Upper lobe of right lung (tissue), 1 donor: ENCODE data around the gene FOXA2. TPM values are rescaled to one million over a fixed set of nuclear protein-coding genes. Genes with fewer than 3 reads are reported as not detected.

ENCODE experiments used
- ATAC-seq: fragments of 200-7000 bp; cut with Tn5 transposase; one replicate; pipeline ENCODE4 v1.9.1; 2020; ENCODE audit warnings: mild to moderate bottlenecking, moderate library complexity
- DNase-seq: peaks from one replicate; pipeline ENCODE4 v3.0.0-alpha.2; 2020
- H3K27ac ChIP-seq: fragments of 200-600 bp; one replicate; pipeline ENCODE4 v1.8.0; 2022
- H3K27me3 ChIP-seq: fragments of 200-600 bp; one replicate; pipeline ENCODE4 v1.8.0; 2022; ENCODE audit warnings: mild to moderate bottlenecking
- H3K36me3 ChIP-seq: fragments of 200-600 bp; one replicate; pipeline ENCODE4 v1.8.0; 2022
- H3K4me1 ChIP-seq: fragments of 200-600 bp; one replicate; pipeline ENCODE4 v1.8.0; 2022
- H3K4me3 ChIP-seq: fragments of 200-600 bp; one replicate; pipeline ENCODE4 v1.8.0; 2022; ENCODE audit warnings: mild to moderate bottlenecking
- H3K9me3 ChIP-seq: fragments of 200-600 bp; one replicate; pipeline ENCODE4 v1.8.0; 2022
- CTCF ChIP-seq: fragments of 200-600 bp; IDR thresholded peaks from one replicate; pipeline ENCODE4 v1.8.0; 2022; ENCODE audit warnings: antibody characterized with exemption
- intact Hi-C: fragments of 100-400 bp; cut with DNase I; formaldehyde crosslinking; loops from one replicate; pipeline ENCODE4 v1.11.0; 2022
- total RNA-seq: library from RNA; stranded (reverse); fragmentation: NEBNext Ultra II Directional; extraction: Animal tissue kit (Norgen Biotek cat#: 25700); gene quantifications from one replicate; pipeline ENCODE4 v1.2.1, GENCODE V29; 2021
- donor health status: DM: no; HTN: yes; CAD: no; lungs with severe emphysema.

FOXA2 gene
- total RNA-seq, 1 donor from 2014 or later = 21.7 TPM

GRCh38 chr20:22620342-22620741 is 36.0 kb upstream of the FOXA2 start:
- H3K4me3 ChIP-seq = no peak overlapping the region
- intact Hi-C loops = no loop called here
- H3K4me1 ChIP-seq = no peaks in the 10 kb centered on the region
- no peak for TF ChIP-seq CTCF
- no peaks in the 10 kb centered on the region for H3K9me3 ChIP-seq
- no peak for ATAC-seq
- no peak for DNase-seq
- peaks cover 4% of the 10 kb centered on the region for H3K27me3 ChIP-seq
- H3K27ac ChIP-seq = no peak overlapping the region
- no peaks in the 10 kb centered on the region for H3K36me3 ChIP-seq

- H3K27me3 ChIP-seq = peaks cover 4% of the 10 kb centered on the region
- no peak for TF ChIP-seq CTCF
- H3K9me3 ChIP-seq = no peaks in the 10 kb centered on the region
- intact Hi-C loops = no loop called here
- no peak for DNase-seq
- no peak overlapping the region for H3K27ac ChIP-seq
- H3K36me3 ChIP-seq = no peaks in the 10 kb centered on the region
- no peaks in the 10 kb centered on the region for H3K4me1 ChIP-seq
- no peak for ATAC-seq
- no peak overlapping the region for H3K4me3 ChIP-seq
Observed at GRCh38 chr20:22619806-22620205, 35.4 kb upstream of the FOXA2 start.

GRCh38 chr20:22619272-22619671 is 34.9 kb upstream of the FOXA2 start:
- no peak overlapping the region for H3K27ac ChIP-seq
- H3K27me3 ChIP-seq = peaks cover 4% of the 10 kb centered on the region
- DNase-seq = no peak
- no peak for ATAC-seq
- intact Hi-C loops = no loop called here
- H3K4me3 ChIP-seq = no peak overlapping the region
- no peaks in the 10 kb centered on the region for H3K36me3 ChIP-seq
- no peaks in the 10 kb centered on the region for H3K9me3 ChIP-seq
- no peaks in the 10 kb centered on the region for H3K4me1 ChIP-seq
- TF ChIP-seq CTCF = no peak

- Histone ChIP-seq H3K36me3 (no peaks in the 10 kb centered on the region), H3K4me3 (no peak overlapping the region), H3K27me3 (peaks cover 12% of the 10 kb centered on the region), H3K27ac (no peak overlapping the region), H3K9me3 (no peaks in the 10 kb centered on the region), H3K4me1 (no peaks in the 10 kb centered on the region)
- peak; percentile 93 for ATAC-seq
- TF ChIP-seq CTCF = no peak
- intact Hi-C loops = no loop called here
- peak; percentile 66 for DNase-seq
Observed at GRCh38 chr20:22617160-22617559, 32.8 kb upstream of the FOXA2 start.

- intact Hi-C loops = no loop called here
- Histone ChIP-seq H3K27ac (no peak overlapping the region), H3K4me3 (no peak overlapping the region), H3K36me3 (no peaks in the 10 kb centered on the region), H3K9me3 (no peaks in the 10 kb centered on the region), H3K27me3 (peaks cover 12% of the 10 kb centered on the region), H3K4me1 (no peaks in the 10 kb centered on the region)
- no peak for DNase-seq
- no peak for ATAC-seq
- no peak for TF ChIP-seq CTCF
Observed at GRCh38 chr20:22616551-22616950, 32.2 kb upstream of the FOXA2 start.

GRCh38 chr20:22615425-22615824 is 31.1 kb upstream of the FOXA2 start:
- Histone ChIP-seq H3K36me3 (no peaks in the 10 kb centered on the region), H3K27ac (no peak overlapping the region), H3K4me3 (no peak overlapping the region), H3K4me1 (no peaks in the 10 kb centered on the region), H3K9me3 (no peaks in the 10 kb centered on the region), H3K27me3 (peaks cover 12% of the 10 kb centered on the region)
- ATAC-seq (no peak), DNase-seq (no peak)
- intact Hi-C loops = no loop called here
- TF ChIP-seq CTCF = no peak
